Fibroblast of lung (primary cell): Measurements from ENCODE around the gene SOAT1. TPM values are rescaled to one million over a fixed set of nuclear protein-coding genes. Genes with fewer than 3 reads are reported as not detected.
A peak's percentile ranks its signal among the peaks of the same experiment; 100 is the strongest.

Source experiments
- DNase-seq, 2 donors: peaks; one replicate each; pipeline versions ENCODE4 v3.0.0 to v3.0.0-alpha.2; 2010; ENCODE audit warnings: low read depth in 2 of 2
- H2AFZ ChIP-seq: 2 replicates; pipeline ENCODE4 v1.5.1; 2012; ENCODE audit warnings: low read length, control low read depth, inconsistent platforms
- H3K27ac ChIP-seq: 2 replicates; pipeline ENCODE4 v1.5.1; 2011; ENCODE audit warnings: low read length, control low read depth; ENCODE audit not compliant: insufficient read depth
- H3K27me3 ChIP-seq: 2 replicates; pipeline ENCODE4 v1.5.1; 2011; ENCODE audit warnings: mild to moderate bottlenecking, low read length; ENCODE audit not compliant: control insufficient read depth, insufficient read depth
- H3K36me3 ChIP-seq: 2 replicates; pipeline ENCODE4 v1.5.1; 2011; ENCODE audit warnings: low read length; ENCODE audit not compliant: control insufficient read depth, insufficient read depth
- H3K4me1 ChIP-seq: 2 replicates; pipeline ENCODE4 v1.5.1; 2011; ENCODE audit warnings: low read length; ENCODE audit not compliant: control insufficient read depth, insufficient read depth; ENCODE audit errors: extremely low read depth
- H3K4me2 ChIP-seq: 2 replicates; pipeline ENCODE4 v1.5.1; 2011; ENCODE audit warnings: low read length, control low read depth; ENCODE audit not compliant: insufficient read depth; ENCODE audit errors: extremely low read depth
- H3K4me3 ChIP-seq, 4 experiments: fragments of 200-600 bp in 1 of 4; sonication (generic) in 1 of 4; replicated peaks in 1 of 4; 2 replicates each; pipeline ENCODE4 v1.5.1; 2011 to 2016; ENCODE audit warnings: low read length in 4 of 4, low read depth in 3 of 4, mild to moderate bottlenecking in 3 of 4, control low read depth in 2 of 4, inconsistent platforms in 1 of 4, mixed read lengths in 1 of 4; ENCODE audit not compliant: insufficient read depth in 1 of 4; ENCODE audit errors: control extremely low read depth in 1 of 4
- H3K79me2 ChIP-seq: 2 replicates; pipeline ENCODE4 v1.5.1; 2012; ENCODE audit warnings: mild to moderate bottlenecking, low read length, inconsistent platforms; ENCODE audit not compliant: control insufficient read depth, insufficient read depth
- H3K9ac ChIP-seq: 2 replicates; pipeline ENCODE4 v1.5.1; 2011; ENCODE audit warnings: mild to moderate bottlenecking, low read length, control low read depth; ENCODE audit not compliant: insufficient read depth
- H3K9me3 ChIP-seq: 2 replicates; pipeline ENCODE4 v1.5.1; 2012; ENCODE audit warnings: low read depth, low read length; ENCODE audit not compliant: control insufficient read depth, insufficient read depth
- H4K20me1 ChIP-seq: 2 replicates; pipeline ENCODE4 v1.5.1; 2011; ENCODE audit warnings: low read length; ENCODE audit not compliant: control insufficient read depth, insufficient read depth; ENCODE audit errors: extremely low read depth
- EZH2 ChIP-seq: IDR thresholded peaks from 2 replicates; pipeline ENCODE4 v1.5.1; 2012; ENCODE audit warnings: low read length, control low read depth, mild to moderate bottlenecking; ENCODE audit errors: missing control alignments
- polyA plus RNA-seq, 2 donors: library from polyadenylated mRNA; depleted of rRNA in 1 of 2; stranded (reverse) in 1 of 2; unstranded in 1 of 2; fragments of >200 nt; gene quantifications; 2 replicates each; pipeline ENCODE4 v1.2.1, GENCODE V29; 2011 to 2012; ENCODE audit warnings: missing spikeins in 1 of 2
- total RNA-seq: library from RNA; depleted of rRNA; stranded (reverse); fragments of >200 nt; gene quantifications from 2 replicates; pipeline ENCODE4 v1.2.1, GENCODE V29; 2014
- TF ChIP-seq, protein P1 (sequence below), 2 donors: IDR thresholded peaks in 1 of 2; conservative IDR thresholded peaks in 1 of 2; 1 replicate in 1 of 2; 2 replicates in 1 of 2; pipeline ENCODE4 v1.5.1; 2011 to 2012; ENCODE audit warnings: low read length in 2 of 2, control low read depth in 1 of 2, inconsistent platforms in 1 of 2, low read depth in 1 of 2, mild to moderate bottlenecking in 1 of 2

Gene SOAT1
- total and polyA plus RNA-seq, 2 donors (not counting 1 experiment from before 2014, with no cell fraction given) = 50.5 to 64.1 TPM

DNA sequence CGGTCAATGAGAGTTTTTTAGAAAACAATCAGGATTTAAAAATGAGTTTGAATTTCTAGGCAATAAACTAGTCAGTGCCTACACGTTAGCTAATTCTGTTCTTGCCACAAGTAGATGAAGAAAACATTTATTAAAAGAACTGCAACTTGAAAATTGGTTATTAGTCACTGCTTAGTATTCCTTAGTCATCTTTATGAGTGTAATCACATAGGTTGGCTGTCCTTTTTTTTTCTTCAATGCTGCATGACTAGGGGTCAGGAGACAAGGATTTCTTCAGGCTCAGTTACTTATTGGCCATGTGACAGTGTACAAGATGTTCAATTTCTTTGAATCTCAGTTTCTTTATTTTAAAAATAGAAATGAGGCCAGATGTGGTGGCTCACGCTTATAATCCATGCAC is 17.1 kb downstream of the SOAT1 start:
- no peak for TF ChIP-seq EZH2
- TF ChIP-seq, protein P1, sequence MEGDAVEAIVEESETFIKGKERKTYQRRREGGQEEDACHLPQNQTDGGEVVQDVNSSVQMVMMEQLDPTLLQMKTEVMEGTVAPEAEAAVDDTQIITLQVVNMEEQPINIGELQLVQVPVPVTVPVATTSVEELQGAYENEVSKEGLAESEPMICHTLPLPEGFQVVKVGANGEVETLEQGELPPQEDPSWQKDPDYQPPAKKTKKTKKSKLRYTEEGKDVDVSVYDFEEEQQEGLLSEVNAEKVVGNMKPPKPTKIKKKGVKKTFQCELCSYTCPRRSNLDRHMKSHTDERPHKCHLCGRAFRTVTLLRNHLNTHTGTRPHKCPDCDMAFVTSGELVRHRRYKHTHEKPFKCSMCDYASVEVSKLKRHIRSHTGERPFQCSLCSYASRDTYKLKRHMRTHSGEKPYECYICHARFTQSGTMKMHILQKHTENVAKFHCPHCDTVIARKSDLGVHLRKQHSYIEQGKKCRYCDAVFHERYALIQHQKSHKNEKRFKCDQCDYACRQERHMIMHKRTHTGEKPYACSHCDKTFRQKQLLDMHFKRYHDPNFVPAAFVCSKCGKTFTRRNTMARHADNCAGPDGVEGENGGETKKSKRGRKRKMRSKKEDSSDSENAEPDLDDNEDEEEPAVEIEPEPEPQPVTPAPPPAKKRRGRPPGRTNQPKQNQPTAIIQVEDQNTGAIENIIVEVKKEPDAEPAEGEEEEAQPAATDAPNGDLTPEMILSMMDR (conservative IDR thresholded peaks at IDR 0.05 in 1 of 2, IDR thresholded peaks at IDR 0.05 in 1 of 2; ENCODE audit: low read depth in 1 of 2, low read length in 2 of 2) = no peak
- H4K20me1 ChIP-seq = no peaks in the 10 kb centered on the region
- H3K36me3 ChIP-seq = no peaks in the 10 kb centered on the region
- no peaks in the 10 kb centered on the region for H3K27me3 ChIP-seq
- peaks cover 2% of the 10 kb centered on the region for H3K4me1 ChIP-seq
- DNase-seq = peak; percentile 90 to 91
- no peak overlapping the region for H2AFZ ChIP-seq
- peak overlapping the region in 2 of 4 experiments; percentile 16 to 20 for H3K4me3 ChIP-seq
- no peaks in the 10 kb centered on the region for H3K9me3 ChIP-seq
- peak overlapping the region; percentile 54 for H3K4me2 ChIP-seq
- H3K9ac ChIP-seq = no peak overlapping the region
- peak overlapping the region; percentile 76 for H3K27ac ChIP-seq
- peaks cover 37% of the 10 kb centered on the region for H3K79me2 ChIP-seq

DNA sequence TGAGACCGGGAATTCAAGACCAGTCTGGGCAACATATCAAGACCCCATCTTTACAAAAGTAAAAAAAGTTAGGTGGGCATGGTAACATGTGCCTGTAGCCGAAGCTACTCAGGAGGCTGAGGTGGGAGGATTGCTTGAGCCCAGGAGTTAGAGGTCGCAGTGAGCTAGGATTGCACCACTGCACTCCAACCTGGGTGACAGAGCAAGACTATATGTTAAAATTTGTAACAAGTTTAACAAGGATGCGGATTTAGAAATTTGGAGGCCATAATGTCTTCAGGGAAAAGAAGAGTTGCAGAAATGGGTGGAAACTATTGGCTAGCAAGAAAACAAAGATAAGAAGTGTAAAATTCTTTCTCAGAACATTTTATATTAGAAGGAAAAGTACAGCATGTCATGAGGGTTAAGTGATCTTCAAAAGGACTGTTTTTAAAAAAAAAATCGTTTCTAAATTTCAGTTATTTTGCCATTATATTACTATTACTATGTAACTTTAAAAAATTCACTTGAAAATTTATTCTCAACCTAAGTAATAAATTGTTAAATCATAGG is 17.6 kb downstream of the SOAT1 start:
- Histone ChIP-seq H3K9ac (no peak overlapping the region), H4K20me1 (no peaks in the 10 kb centered on the region), H3K79me2 (peaks cover 33% of the 10 kb centered on the region), H3K4me1 (peaks cover 2% of the 10 kb centered on the region), H3K4me3 (no peak overlapping the region), H2AFZ (no peak overlapping the region), H3K4me2 (no peak overlapping the region), H3K36me3 (no peaks in the 10 kb centered on the region), H3K27me3 (no peaks in the 10 kb centered on the region), H3K27ac (peak overlapping the region; percentile 76), H3K9me3 (no peaks in the 10 kb centered on the region)
- TF ChIP-seq EZH2 = no peak
- TF ChIP-seq, protein P1 (conservative IDR thresholded peaks at IDR 0.05 in 1 of 2, IDR thresholded peaks at IDR 0.05 in 1 of 2; ENCODE audit: low read depth in 1 of 2, low read length in 2 of 2) = no peak
- no peak for DNase-seq

DNA sequence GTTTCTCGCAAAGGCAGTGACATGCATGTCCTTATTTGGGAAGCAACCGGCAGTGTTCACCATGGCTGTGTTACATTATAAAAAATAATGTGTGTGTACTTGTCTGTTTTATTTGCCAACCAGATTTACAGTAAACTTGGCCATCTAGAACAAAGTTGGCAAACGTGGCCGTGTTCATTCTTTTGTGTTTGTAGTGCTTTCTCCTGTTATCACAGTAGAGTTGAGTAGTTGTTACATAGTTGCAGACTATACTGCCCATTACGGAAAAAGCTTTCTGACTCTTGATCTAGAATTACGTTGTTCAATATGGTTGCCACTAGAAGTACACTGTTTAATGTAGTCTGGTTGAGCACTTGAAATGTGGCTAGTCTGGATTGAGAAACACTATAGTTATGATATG is 19.4 kb downstream of the SOAT1 start:
- Histone ChIP-seq H3K9ac (no peak overlapping the region), H3K36me3 (no peaks in the 10 kb centered on the region), H3K4me1 (peaks cover 2% of the 10 kb centered on the region), H4K20me1 (no peaks in the 10 kb centered on the region), H3K4me2 (no peak overlapping the region), H2AFZ (no peak overlapping the region), H3K4me3 (no peak overlapping the region), H3K79me2 (peaks cover 26% of the 10 kb centered on the region), H3K27me3 (no peaks in the 10 kb centered on the region), H3K9me3 (no peaks in the 10 kb centered on the region), H3K27ac (no peak overlapping the region)
- no peak for DNase-seq
- no peak for TF ChIP-seq EZH2
- TF ChIP-seq, protein P1 (conservative IDR thresholded peaks at IDR 0.05 in 1 of 2, IDR thresholded peaks at IDR 0.05 in 1 of 2; ENCODE audit: low read depth in 1 of 2, low read length in 2 of 2) = no peak
